ENCODE measurements around the gene TBL1XR1.

DNA sequence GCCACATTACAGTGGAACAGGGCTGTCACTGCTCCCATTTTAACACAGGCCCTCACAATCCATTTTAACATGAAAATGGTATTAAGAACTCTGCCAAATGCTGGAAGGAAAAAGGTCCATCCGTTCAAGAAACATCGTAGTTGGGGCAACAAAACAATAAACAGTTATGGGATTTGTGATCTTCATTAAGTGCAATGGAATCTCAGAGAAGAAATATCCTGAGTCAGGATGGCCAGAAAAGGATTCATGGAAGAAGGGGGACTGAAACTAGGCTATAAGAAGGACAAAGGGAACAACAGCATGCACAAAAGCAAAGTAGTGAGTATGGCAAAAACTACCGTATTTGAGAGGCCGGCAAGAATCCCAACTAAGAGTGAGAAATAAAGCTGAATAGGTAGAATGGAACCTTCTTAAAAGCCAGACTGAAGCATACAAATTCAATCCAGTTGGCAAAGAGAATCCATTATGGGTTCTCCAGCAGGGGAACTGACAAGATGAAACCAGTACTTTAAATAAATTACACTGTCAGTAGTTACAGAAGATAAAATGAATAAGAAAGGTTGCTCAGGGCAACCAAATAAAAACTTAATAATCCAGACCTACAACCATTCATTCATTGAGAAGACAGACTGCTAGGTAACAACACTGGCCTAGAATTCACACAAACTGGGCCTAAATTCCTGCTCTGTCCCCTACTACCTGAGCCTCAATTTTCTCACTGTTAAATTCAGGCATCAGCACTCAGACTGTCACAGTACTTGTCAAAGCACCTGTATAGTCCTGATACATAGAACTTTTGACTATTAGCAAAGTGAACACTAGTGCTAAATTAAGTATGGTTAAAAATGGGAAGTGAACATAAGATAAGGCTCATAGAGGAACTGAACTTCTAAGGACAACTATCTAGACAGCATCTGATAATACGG, 6.3 kb downstream of the TBL1XR1 start:
- TF ChIP-seq, protein P1, sequence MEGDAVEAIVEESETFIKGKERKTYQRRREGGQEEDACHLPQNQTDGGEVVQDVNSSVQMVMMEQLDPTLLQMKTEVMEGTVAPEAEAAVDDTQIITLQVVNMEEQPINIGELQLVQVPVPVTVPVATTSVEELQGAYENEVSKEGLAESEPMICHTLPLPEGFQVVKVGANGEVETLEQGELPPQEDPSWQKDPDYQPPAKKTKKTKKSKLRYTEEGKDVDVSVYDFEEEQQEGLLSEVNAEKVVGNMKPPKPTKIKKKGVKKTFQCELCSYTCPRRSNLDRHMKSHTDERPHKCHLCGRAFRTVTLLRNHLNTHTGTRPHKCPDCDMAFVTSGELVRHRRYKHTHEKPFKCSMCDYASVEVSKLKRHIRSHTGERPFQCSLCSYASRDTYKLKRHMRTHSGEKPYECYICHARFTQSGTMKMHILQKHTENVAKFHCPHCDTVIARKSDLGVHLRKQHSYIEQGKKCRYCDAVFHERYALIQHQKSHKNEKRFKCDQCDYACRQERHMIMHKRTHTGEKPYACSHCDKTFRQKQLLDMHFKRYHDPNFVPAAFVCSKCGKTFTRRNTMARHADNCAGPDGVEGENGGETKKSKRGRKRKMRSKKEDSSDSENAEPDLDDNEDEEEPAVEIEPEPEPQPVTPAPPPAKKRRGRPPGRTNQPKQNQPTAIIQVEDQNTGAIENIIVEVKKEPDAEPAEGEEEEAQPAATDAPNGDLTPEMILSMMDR (conservative IDR thresholded peaks at IDR 0.05; ENCODE audit: low read depth, low read length): no peak
- no peak for TF ChIP-seq EZH2 (IDR thresholded peaks at IDR 0.05; ENCODE audit: borderline replicate concordance, low read depth, low read length, poor library complexity, severe bottlenecking)
